Cardiac muscle cell (in vitro differentiated cells and primary cell): Measurements from ENCODE around the gene LAMB4. TPM values are rescaled to one million over a fixed set of nuclear protein-coding genes. Genes with fewer than 3 reads are reported as not detected.
A peak's percentile ranks its signal among the peaks of the same experiment; 100 is the strongest.

Experiments
- DNase-seq, 2 donors: peaks; one replicate each; pipeline versions ENCODE4 v3.0.0 to v3.0.0-alpha.2; 2010 to 2017; ENCODE audit warnings: low read depth in 1 of 2, low spot score in 1 of 2
- H3K27ac ChIP-seq: fragments of 200-600 bp; sonication (generic); 2 replicates; pipeline ENCODE4 v1.5.1; 2016
- H3K27me3 ChIP-seq: fragments of 200-600 bp; sonication (generic); 2 replicates; pipeline ENCODE4 v1.6.0; 2016; ENCODE audit warnings: control low read depth
- H3K36me3 ChIP-seq: fragments of 200-600 bp; sonication (generic); 2 replicates; pipeline ENCODE4 v1.5.1; 2016; ENCODE audit warnings: control low read depth
- H3K4me1 ChIP-seq: fragments of 200-600 bp; sonication (generic); 2 replicates; pipeline ENCODE4 v1.8.1; 2017; ENCODE audit warnings: low read depth, mild to moderate bottlenecking, mixed run types
- H3K4me3 ChIP-seq: fragments of 200-600 bp; sonication (generic); 2 replicates; pipeline ENCODE4 v1.5.1; 2016; ENCODE audit warnings: mild to moderate bottlenecking
- H3K9me3 ChIP-seq: fragments of 200-600 bp; sonication (generic); 2 replicates; pipeline ENCODE4 v1.5.1; 2017; ENCODE audit warnings: low read depth, mild to moderate bottlenecking, control low read depth
- CTCF ChIP-seq: IDR thresholded peaks from 2 replicates; pipeline ENCODE4 v1.5.1; 2012; ENCODE audit warnings: low read depth, mild to moderate bottlenecking, low read length
- polyA plus RNA-seq: library from polyadenylated mRNA; unstranded; fragments of >200 nt; fragmentation: Nextera tagmentation; extraction: Ambion mirVana; gene quantifications from 2 replicates; pipeline ENCODE4 v1.2.1, GENCODE V29; 2016
- total RNA-seq: library from RNA; depleted of rRNA; stranded (reverse); fragments of >200 nt; gene quantifications from 2 replicates; pipeline ENCODE4 v1.2.3, GENCODE V29; 2016

The LAMB4 gene
- total and polyA plus RNA-seq, 2 experiments from 2014 or later, result not detected

- no peaks in the 10 kb centered on the region for H3K4me1 ChIP-seq
- no peak overlapping the region for H3K4me3 ChIP-seq
- H3K9me3 ChIP-seq, result no peaks in the 10 kb centered on the region
- TF ChIP-seq CTCF, result no peak
- H3K27me3 ChIP-seq, result no peaks in the 10 kb centered on the region
- no peaks in the 10 kb centered on the region for H3K36me3 ChIP-seq
- no peak overlapping the region for H3K27ac ChIP-seq
- peak in 1 of 2 donors; percentile 94 for DNase-seq
Observed at GRCh38 chr7:108079648-108080591, 50.2 kb downstream of the LAMB4 start.

GRCh38 chr7:108079276-108079647 lies 50.9 kb downstream of the LAMB4 start:
- no peak for TF ChIP-seq CTCF
- no peak for DNase-seq
- Histone ChIP-seq H3K4me1 (no peaks in the 10 kb centered on the region), H3K4me3 (no peak overlapping the region), H3K9me3 (no peaks in the 10 kb centered on the region), H3K27ac (no peak overlapping the region), H3K36me3 (no peaks in the 10 kb centered on the region), H3K27me3 (no peaks in the 10 kb centered on the region)

GRCh38 chr7:108078691-108079090 lies 51.5 kb downstream of the LAMB4 start:
- Histone ChIP-seq H3K4me1 (no peaks in the 10 kb centered on the region), H3K9me3 (no peaks in the 10 kb centered on the region), H3K4me3 (no peak overlapping the region), H3K36me3 (no peaks in the 10 kb centered on the region), H3K27ac (no peak overlapping the region), H3K27me3 (no peaks in the 10 kb centered on the region)
- DNase-seq, result no peak
- no peak for TF ChIP-seq CTCF

GRCh38 chr7:108078211-108078673 lies 51.9 kb downstream of the LAMB4 start:
- Histone ChIP-seq H3K4me1 (no peaks in the 10 kb centered on the region), H3K27ac (no peak overlapping the region), H3K36me3 (no peaks in the 10 kb centered on the region), H3K9me3 (no peaks in the 10 kb centered on the region), H3K27me3 (no peaks in the 10 kb centered on the region), H3K4me3 (no peak overlapping the region)
- no peak for TF ChIP-seq CTCF
- DNase-seq, result peak in 1 of 2 donors; percentile 49

GRCh38 chr7:108077709-108078108 lies 52.5 kb downstream of the LAMB4 start:
- Histone ChIP-seq H3K9me3 (no peaks in the 10 kb centered on the region), H3K4me3 (no peak overlapping the region), H3K27me3 (no peaks in the 10 kb centered on the region), H3K4me1 (no peaks in the 10 kb centered on the region), H3K36me3 (no peaks in the 10 kb centered on the region), H3K27ac (no peak overlapping the region)
- no peak for DNase-seq
- no peak for TF ChIP-seq CTCF
